OCI-LY1 (cell line): ENCODE data around the gene CAB39L.
"Not testable (repeated sequence)": the region's sequence is repeated elsewhere in the genome, so short reads cannot be mapped to it uniquely, and the experiment has no call there.

Source experiments
- H2AFZ ChIP-seq: fragments of 200-600 bp; sonication (generic), shearing (Covaris generic); 2 replicates; pipeline ENCODE4 v1.6.0; 2014; ENCODE audit warnings: antibody characterized with exemption, mild to moderate bottlenecking, low read length
- H3F3A ChIP-seq: fragments of 200-600 bp; sonication (generic), shearing (Covaris generic); 2 replicates; pipeline ENCODE4 v1.6.0; 2014; ENCODE audit warnings: mild to moderate bottlenecking, antibody characterized with exemption, low read length, moderate library complexity; ENCODE audit not compliant: insufficient read depth
- H3K27ac ChIP-seq: fragments of 200-600 bp; sonication (generic); 2 replicates; pipeline ENCODE4 v1.5.1; 2014; ENCODE audit warnings: low read length, mixed run types, mild to moderate bottlenecking, low read depth; ENCODE audit not compliant: poor library complexity, severe bottlenecking
- H3K27me3 ChIP-seq: fragments of 200-600 bp; sonication (generic); 2 replicates; pipeline ENCODE4 v1.6.0; 2014; ENCODE audit warnings: antibody characterized with exemption, mild to moderate bottlenecking, low read length, moderate library complexity; ENCODE audit not compliant: insufficient read depth
- H3K36me3 ChIP-seq: fragments of 200-600 bp; sonication (generic); 2 replicates; pipeline ENCODE4 v1.6.1; 2014; ENCODE audit warnings: mild to moderate bottlenecking, antibody characterized with exemption, low read length, moderate library complexity, mixed read lengths; ENCODE audit not compliant: insufficient read depth
- H3K4me1 ChIP-seq: fragments of 200-600 bp; sonication (generic); 2 replicates; pipeline ENCODE4 v1.5.1; 2014; ENCODE audit warnings: mild to moderate bottlenecking, low read length, moderate library complexity; ENCODE audit not compliant: insufficient read depth, severe bottlenecking
- H3K4me2 ChIP-seq: fragments of 200-600 bp; sonication (generic), shearing (Covaris generic); 2 replicates; pipeline ENCODE4 v1.6.1; 2014; ENCODE audit warnings: low read length
- H3K4me3 ChIP-seq: fragments of 200-600 bp; sonication (generic); 2 replicates; pipeline ENCODE4 v1.5.1; 2014; ENCODE audit warnings: low read length, low read depth, mild to moderate bottlenecking, mixed read lengths; ENCODE audit not compliant: poor library complexity, severe bottlenecking
- H3K79me2 ChIP-seq: fragments of 200-600 bp; shearing (Covaris generic); 2 replicates; pipeline ENCODE4 v1.6.1; 2016; ENCODE audit warnings: mixed run types, low read length, mixed read lengths; ENCODE audit not compliant: insufficient read depth
- H3K9ac ChIP-seq: fragments of 200-600 bp; sonication (generic), shearing (Covaris generic); 2 replicates; pipeline ENCODE4 v1.6.1; 2014; ENCODE audit warnings: mild to moderate bottlenecking, low read length, mixed read lengths
- H3K9me2 ChIP-seq: fragments of 200-600 bp; sonication (generic), shearing (Covaris generic); 2 replicates; pipeline ENCODE4 v1.6.1; 2014; ENCODE audit warnings: low read depth, mild to moderate bottlenecking, low read length, mixed read lengths
- H3K9me3 ChIP-seq: fragments of 200-600 bp; shearing (Covaris generic); 2 replicates; pipeline ENCODE4 v1.6.1; 2014; ENCODE audit warnings: low read length, mixed read lengths
- H4K20me1 ChIP-seq: fragments of 200-600 bp; sonication (generic), shearing (Covaris generic); 2 replicates; pipeline ENCODE4 v1.6.0; 2016; ENCODE audit warnings: mild to moderate bottlenecking, low read length; ENCODE audit not compliant: insufficient read depth
- CTCF ChIP-seq: fragments of 200-600 bp; sonication (generic), shearing (Covaris generic); IDR thresholded peaks from 2 replicates; pipeline ENCODE4 v1.5.1; 2017; ENCODE audit warnings: mild to moderate bottlenecking, antibody characterized with exemption, low read length, moderate library complexity, mixed read lengths
- EZH2 ChIP-seq: fragments of 200-600 bp; sonication (generic), shearing (Covaris generic); IDR thresholded peaks from 2 replicates; pipeline ENCODE4 v1.8.0; 2017; ENCODE audit warnings: borderline replicate concordance, mixed run types, mild to moderate bottlenecking, antibody characterized with exemption, low read length, moderate library complexity, mixed read lengths

The CAB39L gene

GRCh38 chr13:49329831-49330545, 113.9 kb downstream of the CAB39L start:
- no peak overlapping the region for H3K9ac ChIP-seq
- no peaks in the 10 kb centered on the region for H3K4me1 ChIP-seq
- no peaks in the 10 kb centered on the region for H4K20me1 ChIP-seq
- H3K36me3 ChIP-seq: peaks cover 61% of the 10 kb centered on the region
- no peak overlapping the region for H3K4me3 ChIP-seq
- no peaks in the 10 kb centered on the region for H3F3A ChIP-seq
- no peaks in the 10 kb centered on the region for H3K9me3 ChIP-seq
- no peaks in the 10 kb centered on the region for H3K79me2 ChIP-seq
- no peaks in the 10 kb centered on the region for H3K27me3 ChIP-seq
- no peaks in the 10 kb centered on the region for H3K9me2 ChIP-seq
- TF ChIP-seq EZH2 (no peak), CTCF (no peak)
- no peak overlapping the region for H3K27ac ChIP-seq
- H3K4me2 ChIP-seq: no peak overlapping the region
- H2AFZ ChIP-seq: no peak overlapping the region

GRCh38 chr13:49327145-49327544, 116.7 kb downstream of the CAB39L start:
- not testable (repeated sequence) for H3K27me3 ChIP-seq, H3K79me2 ChIP-seq

GRCh38 chr13:49326222-49326917, 117.5 kb downstream of the CAB39L start:
- Histone ChIP-seq H3K4me2 (no peak overlapping the region), H2AFZ (no peak overlapping the region), H3K9me3 (no peaks in the 10 kb centered on the region), H3K27ac (no peak overlapping the region), H3K9ac (no peak overlapping the region), H3F3A (no peaks in the 10 kb centered on the region), H3K4me1 (peaks cover 3% of the 10 kb centered on the region), H3K79me2 (no peaks in the 10 kb centered on the region), H3K27me3 (no peaks in the 10 kb centered on the region), H3K36me3 (peaks cover 75% of the 10 kb centered on the region), H3K4me3 (no peak overlapping the region), H4K20me1 (no peaks in the 10 kb centered on the region), H3K9me2 (no peaks in the 10 kb centered on the region)
- no peak for TF ChIP-seq CTCF
- no peak for TF ChIP-seq EZH2

More at GRCh38 chr13:49327145-49327544, 116.7 kb downstream of the CAB39L start:
- not testable (repeated sequence) for H3K27ac ChIP-seq, H3F3A ChIP-seq, H3K9me3 ChIP-seq, H3K4me1 ChIP-seq, H4K20me1 ChIP-seq, H3K9me2 ChIP-seq, H2AFZ ChIP-seq, H3K4me2 ChIP-seq, H3K9ac ChIP-seq, H3K4me3 ChIP-seq
- peaks cover 81% of the 10 kb centered on the region for H3K36me3 ChIP-seq
